Astrocyte (in vitro differentiated cells and primary cell): ENCODE measurements around the gene GALNT1. TPM values are rescaled to one million over a fixed set of nuclear protein-coding genes. Genes with fewer than 3 reads are reported as not detected.

Experiments
- DNase-seq: peaks from one replicate; pipeline ENCODE4 v3.0.0-alpha.2; 2010; ENCODE audit warnings: low read depth
- FAIRE-seq: peaks from 2 replicates; lab custom pipeline; 2011; peaks lifted over from hg19 to GRCh38; lab: Jason Lieb, UNC
- H2AFZ ChIP-seq: 2 replicates; pipeline ENCODE4 v1.6.0; 2012; ENCODE audit warnings: low read depth, low read length, inconsistent platforms
- H3K27ac ChIP-seq: 2 replicates; pipeline ENCODE4 v1.5.1; 2011; ENCODE audit warnings: low read depth, low read length, inconsistent platforms
- H3K27me3 ChIP-seq: 2 replicates; pipeline ENCODE4 v1.6.0; 2011; ENCODE audit warnings: low read length, inconsistent platforms; ENCODE audit not compliant: insufficient read depth
- H3K36me3 ChIP-seq: 2 replicates; pipeline ENCODE4 v1.5.1; 2011; ENCODE audit warnings: low read length, inconsistent platforms; ENCODE audit not compliant: insufficient read depth
- H3K4me1 ChIP-seq: 2 replicates; pipeline ENCODE4 v1.5.1; 2011; ENCODE audit warnings: low read length, inconsistent platforms; ENCODE audit not compliant: insufficient read depth
- H3K4me2 ChIP-seq: 2 replicates; pipeline ENCODE4 v1.6.0; 2012; ENCODE audit warnings: low read length, inconsistent platforms
- H3K4me3 ChIP-seq: 2 replicates; pipeline ENCODE4 v1.5.1; 2011; ENCODE audit warnings: low read depth, mild to moderate bottlenecking, low read length, inconsistent platforms; ENCODE audit not compliant: insufficient read depth
- H3K79me2 ChIP-seq: 2 replicates; pipeline ENCODE4 v1.6.0; 2012; ENCODE audit warnings: mild to moderate bottlenecking, low read length, inconsistent platforms; ENCODE audit not compliant: insufficient read depth
- H3K9ac ChIP-seq: 2 replicates; pipeline ENCODE4 v1.6.0; 2012; ENCODE audit warnings: mild to moderate bottlenecking, low read length, inconsistent platforms
- H3K9me3 ChIP-seq: 2 replicates; pipeline ENCODE4 v1.5.1; 2012; ENCODE audit warnings: low read depth, mild to moderate bottlenecking, low read length, inconsistent platforms; ENCODE audit not compliant: insufficient read depth
- H4K20me1 ChIP-seq: 2 replicates; pipeline ENCODE4 v1.6.0; 2012; ENCODE audit warnings: low read length, inconsistent platforms; ENCODE audit not compliant: insufficient read depth
- H3K27ac Mint-ChIP-seq: one replicate; pipeline ENCODE4 v1.8.0; 2021; ENCODE audit warnings: mild to moderate bottlenecking, mixed read lengths; ENCODE audit not compliant: unreplicated experiment
- H3K27me3 Mint-ChIP-seq: one replicate; pipeline ENCODE4 v1.8.0; 2021; ENCODE audit warnings: low read depth, mixed read lengths; ENCODE audit not compliant: unreplicated experiment
- H3K36me3 Mint-ChIP-seq: one replicate; pipeline ENCODE4 v1.8.0; 2021; ENCODE audit warnings: low read depth, mixed read lengths; ENCODE audit not compliant: unreplicated experiment
- H3K4me1 Mint-ChIP-seq: one replicate; pipeline ENCODE4 v1.8.0; 2021; ENCODE audit warnings: low read depth, mixed read lengths; ENCODE audit not compliant: unreplicated experiment
- H3K4me3 Mint-ChIP-seq: one replicate; pipeline ENCODE4 v1.8.0; 2021; ENCODE audit warnings: mild to moderate bottlenecking, moderate library complexity, mixed read lengths; ENCODE audit not compliant: unreplicated experiment
- H3K9me3 Mint-ChIP-seq: one replicate; pipeline ENCODE4 v1.8.0; 2021; ENCODE audit warnings: mild to moderate bottlenecking, mixed read lengths; ENCODE audit not compliant: unreplicated experiment
- CTCF ChIP-seq: IDR thresholded peaks from 2 replicates; pipeline ENCODE4 v1.5.1; 2011; ENCODE audit warnings: low read depth, mild to moderate bottlenecking, inconsistent platforms, low read length, moderate library complexity; ENCODE audit not compliant: insufficient read depth
- EZH2 ChIP-seq: IDR thresholded peaks from 2 replicates; pipeline ENCODE4 v1.6.1; 2012; ENCODE audit warnings: mild to moderate bottlenecking, low read length, inconsistent platforms; ENCODE audit not compliant: insufficient read depth
- total RNA-seq: library from RNA; stranded (reverse); gene quantifications from 2 replicates; pipeline ENCODE4 v1.2.1, GENCODE V29; 2021

GALNT1 gene
- total RNA-seq, 1 donor from 2014 or later, result 127 TPM

GRCh38 chr18:35753306-35753910 is 171.9 kb downstream of the GALNT1 start:
- Histone ChIP-seq H3K36me3 (no peaks in the 10 kb centered on the region), H3K79me2 (no peaks in the 10 kb centered on the region), H3K9ac (no peak overlapping the region), H4K20me1 (no peaks in the 10 kb centered on the region), H3K4me1 (no peaks in the 10 kb centered on the region), H3K9me3 (no peaks in the 10 kb centered on the region), H3K4me2 (no peak overlapping the region), H3K27me3 (peaks cover 9% of the 10 kb centered on the region), H3K27ac (no peak overlapping the region), H3K4me3 (no peak overlapping the region), H2AFZ (no peak overlapping the region)
- Mint-ChIP-seq H3K4me1 (peaks cover 2% of the 10 kb centered on the region), H3K36me3 (no peaks in the 10 kb centered on the region), H3K4me3 (no peak overlapping the region), H3K27ac (no peak overlapping the region), H3K27me3 (peaks cover 15% of the 10 kb centered on the region), H3K9me3 (no peaks in the 10 kb centered on the region)
- FAIRE-seq (no peak), DNase-seq (no peak)
- TF ChIP-seq EZH2, result no peak
- no peak for TF ChIP-seq CTCF

GRCh38 chr18:35754464-35754863 is 172.9 kb downstream of the GALNT1 start:
- Histone ChIP-seq H4K20me1 (no peaks in the 10 kb centered on the region), H3K9me3 (no peaks in the 10 kb centered on the region), H3K36me3 (no peaks in the 10 kb centered on the region), H3K27ac (no peak overlapping the region), H3K4me2 (no peak overlapping the region), H3K4me1 (no peaks in the 10 kb centered on the region), H3K9ac (no peak overlapping the region), H3K27me3 (peaks cover 7% of the 10 kb centered on the region), H3K4me3 (no peak overlapping the region), H3K79me2 (no peaks in the 10 kb centered on the region), H2AFZ (no peak overlapping the region)
- Mint-ChIP-seq H3K4me1 (no peaks in the 10 kb centered on the region), H3K27ac (no peak overlapping the region), H3K27me3 (peaks cover 15% of the 10 kb centered on the region), H3K4me3 (no peak overlapping the region), H3K9me3 (no peaks in the 10 kb centered on the region), H3K36me3 (no peaks in the 10 kb centered on the region)
- no peak for FAIRE-seq
- DNase-seq, result no peak
- TF ChIP-seq EZH2 (no peak), CTCF (no peak)

GRCh38 chr18:35755369-35755768 is 173.8 kb downstream of the GALNT1 start:
- TF ChIP-seq CTCF (no peak), EZH2 (no peak)
- H3K4me3 Mint-ChIP-seq, result no peak overlapping the region
- no peak for DNase-seq
- H3K27ac Mint-ChIP-seq, result no peak overlapping the region
- H3K9ac ChIP-seq, result no peak overlapping the region
- H2AFZ ChIP-seq, result no peak overlapping the region
- no peaks in the 10 kb centered on the region for H3K36me3 ChIP-seq
- H3K4me3 ChIP-seq, result no peak overlapping the region
- no peak overlapping the region for H3K4me2 ChIP-seq
- peaks cover 15% of the 10 kb centered on the region for H3K27me3 Mint-ChIP-seq
- no peaks in the 10 kb centered on the region for H3K9me3 Mint-ChIP-seq
- H3K9me3 ChIP-seq, result no peaks in the 10 kb centered on the region
- no peaks in the 10 kb centered on the region for H3K4me1 Mint-ChIP-seq
- no peaks in the 10 kb centered on the region for H4K20me1 ChIP-seq
- no peaks in the 10 kb centered on the region for H3K36me3 Mint-ChIP-seq
- no peaks in the 10 kb centered on the region for H3K79me2 ChIP-seq
- H3K27ac ChIP-seq, result no peak overlapping the region
- FAIRE-seq, result no peak
- no peaks in the 10 kb centered on the region for H3K4me1 ChIP-seq
- peaks cover 7% of the 10 kb centered on the region for H3K27me3 ChIP-seq
